ENCODE data around the gene ZMAT5. TPM values are rescaled to one million over a fixed set of nuclear protein-coding genes. Genes with fewer than 3 reads are reported as not detected.

ZMAT5 gene
- total and polyA plus RNA-seq, 2 of the 13 experiments (the other 11 are each of a cell fraction or from before 2014, with no cell fraction given): 20.7 to 27.8 TPM

GRCh38 chr22:29772170-29772641 lies 5.4 kb upstream of the ZMAT5 start (continued):
- TF ChIP-seq, protein P1, sequence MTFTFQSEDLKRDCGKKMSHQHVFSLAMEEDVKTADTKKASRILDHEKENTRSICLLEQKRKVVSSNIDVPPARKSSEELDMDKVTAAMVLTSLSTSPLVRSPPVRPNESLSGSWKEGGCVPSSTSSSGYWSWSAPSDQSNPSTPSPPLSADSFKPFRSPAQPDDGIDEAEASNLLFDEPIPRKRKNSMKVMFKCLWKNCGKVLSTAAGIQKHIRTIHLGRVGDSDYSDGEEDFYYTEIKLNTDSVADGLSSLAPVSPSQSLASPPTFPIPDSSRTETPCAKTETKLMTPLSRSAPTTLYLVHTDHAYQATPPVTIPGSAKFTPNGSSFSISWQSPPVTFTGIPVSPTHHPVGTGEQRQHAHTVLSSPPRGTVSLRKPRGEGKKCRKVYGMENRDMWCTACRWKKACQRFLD (CRISPR knock-in tag; IDR thresholded peaks at IDR 0.05; ENCODE audit: borderline replicate concordance): no peak
- TF ChIP-seq ZNF432 (CRISPR knock-in tag; IDR thresholded peaks at IDR 0.05; ENCODE audit: borderline replicate concordance): no peak
- peak; percentile 43; the same call in 1 of the 2 replicates for TF ChIP-seq RAD21 (CRISPR knock-in tag; IDR thresholded peaks at IDR 0.05)
- TF ChIP-seq SNAPC5 (CRISPR knock-in tag; IDR thresholded peaks at IDR 0.05; ENCODE audit: borderline replicate concordance): no peak
- TF ChIP-seq ZFP62 (CRISPR knock-in tag; IDR thresholded peaks at IDR 0.05): no peak
- peak; percentile 58 for TF ChIP-seq STAG1 (CRISPR knock-in tag; IDR thresholded peaks at IDR 0.05)
- TF ChIP-seq LCORL (IDR thresholded peaks at IDR 0.05): no peak
- TF ChIP-seq LCORL (CRISPR knock-in tag; IDR thresholded peaks at IDR 0.05): no peak
- TF ChIP-seq, protein P2, sequence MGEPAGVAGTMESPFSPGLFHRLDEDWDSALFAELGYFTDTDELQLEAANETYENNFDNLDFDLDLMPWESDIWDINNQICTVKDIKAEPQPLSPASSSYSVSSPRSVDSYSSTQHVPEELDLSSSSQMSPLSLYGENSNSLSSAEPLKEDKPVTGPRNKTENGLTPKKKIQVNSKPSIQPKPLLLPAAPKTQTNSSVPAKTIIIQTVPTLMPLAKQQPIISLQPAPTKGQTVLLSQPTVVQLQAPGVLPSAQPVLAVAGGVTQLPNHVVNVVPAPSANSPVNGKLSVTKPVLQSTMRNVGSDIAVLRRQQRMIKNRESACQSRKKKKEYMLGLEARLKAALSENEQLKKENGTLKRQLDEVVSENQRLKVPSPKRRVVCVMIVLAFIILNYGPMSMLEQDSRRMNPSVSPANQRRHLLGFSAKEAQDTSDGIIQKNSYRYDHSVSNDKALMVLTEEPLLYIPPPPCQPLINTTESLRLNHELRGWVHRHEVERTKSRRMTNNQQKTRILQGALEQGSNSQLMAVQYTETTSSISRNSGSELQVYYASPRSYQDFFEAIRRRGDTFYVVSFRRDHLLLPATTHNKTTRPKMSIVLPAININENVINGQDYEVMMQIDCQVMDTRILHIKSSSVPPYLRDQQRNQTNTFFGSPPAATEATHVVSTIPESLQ (CRISPR knock-in tag; conservative IDR thresholded peaks at IDR 0.05): no peak
- no peak for TF ChIP-seq WIZ (CRISPR knock-in tag; IDR thresholded peaks at IDR 0.05)
- TF ChIP-seq MED1 (CRISPR knock-in tag; IDR thresholded peaks at IDR 0.05): no peak
- no peak for TF ChIP-seq ZNF326 (CRISPR knock-in tag; IDR thresholded peaks at IDR 0.05; ENCODE audit: borderline replicate concordance)
- TF ChIP-seq CTCF (CRISPR knock-in tag; IDR thresholded peaks at IDR 0.05): peak; percentile 69
- no peak for TF ChIP-seq SP2 (CRISPR knock-in tag; IDR thresholded peaks at IDR 0.05)
- TF ChIP-seq HHEX (CRISPR knock-in tag; IDR thresholded peaks at IDR 0.05): no peak
- no peak for TF ChIP-seq ZNF503 (CRISPR knock-in tag; IDR thresholded peaks at IDR 0.05)
- TF ChIP-seq NFKBIZ (CRISPR knock-in tag; IDR thresholded peaks at IDR 0.05): no peak
- no peak for TF ChIP-seq ZNF446 (CRISPR knock-in tag; IDR thresholded peaks at IDR 0.05)
- TF ChIP-seq SMC3 (IDR thresholded peaks at IDR 0.05; ENCODE audit: low read length): peak; percentile 18; the same call in 1 of the 2 replicates
- no peak for TF ChIP-seq SETDB1 (CRISPR knock-in tag; IDR thresholded peaks at IDR 0.05; ENCODE audit: borderline replicate concordance)
- TF ChIP-seq ZSCAN25 (CRISPR knock-in tag; IDR thresholded peaks at IDR 0.05): no peak
- TF ChIP-seq SP4 (CRISPR knock-in tag; IDR thresholded peaks at IDR 0.05): no peak
- TF ChIP-seq POLR2G (IDR thresholded peaks at IDR 0.05; ENCODE audit: low read depth, low read length): 0 out of 2 replicates have a peak, but pooled peaks have one; percentile 3
- no peak for TF ChIP-seq ZNF274 (CRISPR knock-in tag; IDR thresholded peaks at IDR 0.05)
- no peak for TF ChIP-seq ZNF225 (CRISPR knock-in tag; IDR thresholded peaks at IDR 0.05)
